Naive thymus-derived CD8-positive, alpha-beta T cell (primary cell): ENCODE measurements around the gene MEIOB. TPM values are rescaled to one million over a fixed set of nuclear protein-coding genes. Genes with fewer than 3 reads are reported as not detected.
"Not testable (repeated sequence)": the region's sequence is repeated elsewhere in the genome, so short reads cannot be mapped to it uniquely, and the experiment has no call there.

Source experiments
- ATAC-seq, 2 donors: fragments of 150-1000 bp; cut with Tn5 transposase in 1 of 2; sonication (Bioruptor Pico), chemical (Tn5 transposase) in 1 of 2; 1 replicate in 1 of 2; 2 replicates in 1 of 2; pipeline ENCODE4 v1.10.0; 2021; ENCODE audit warnings: mild to moderate bottlenecking in 2 of 2, moderate library complexity in 2 of 2
- POLR2A ChIA-PET: fragments of 350-600 bp; sonication (Branson Sonifier 250); formaldehyde crosslinking; loops from one replicate; lab custom pipeline; 2021; ENCODE audit warnings: antibody characterized with exemption; lab: Charles Lee
- DNase-seq, 10 donors: peaks; one replicate each; pipeline versions ENCODE4 v3.0.0 to v3.0.0-alpha.2; 2020 to 2022
- H3K27ac Mint-ChIP-seq, 10 donors: one replicate each; pipeline ENCODE4 v1.8.0; 2020 to 2022; ENCODE audit warnings: mild to moderate bottlenecking in 10 of 10, mixed read lengths in 10 of 10, moderate library complexity in 4 of 10, inconsistent platforms in 1 of 10
- H3K27me3 Mint-ChIP-seq, 5 donors: one replicate each; pipeline ENCODE4 v1.8.0; 2021 to 2022; ENCODE audit warnings: mixed read lengths in 5 of 5
- H3K36me3 Mint-ChIP-seq, 3 donors: one replicate each; pipeline ENCODE4 v1.8.0; 2020 to 2022; ENCODE audit warnings: mixed read lengths in 3 of 3, mild to moderate bottlenecking in 2 of 3, inconsistent platforms in 1 of 3
- H3K4me1 Mint-ChIP-seq, 4 donors: one replicate each; pipeline ENCODE4 v1.8.0; 2021 to 2022; ENCODE audit warnings: mixed read lengths in 4 of 4
- H3K4me3 Mint-ChIP-seq, 10 donors: one replicate each; pipeline ENCODE4 v1.8.0; 2020 to 2022; ENCODE audit warnings: mild to moderate bottlenecking in 10 of 10, mixed read lengths in 10 of 10, moderate library complexity in 6 of 10, inconsistent platforms in 1 of 10
- H3K9me3 Mint-ChIP-seq, 9 donors: one replicate each; pipeline ENCODE4 v1.8.0; 2020 to 2022; ENCODE audit warnings: mixed read lengths in 9 of 9, mild to moderate bottlenecking in 3 of 9, inconsistent platforms in 1 of 9, moderate library complexity in 1 of 9
- polyA plus RNA-seq, 3 donors: library from polyadenylated mRNA; unstranded; fragments of 300-500 nt; fragmentation: Illumina TruSeq; gene quantifications; one replicate each; pipeline ENCODE4 v1.2.3, GENCODE V29; 2021
- total RNA-seq, 8 experiments: library from RNA in 2 of 8; stranded (reverse) in 2 of 8; gene quantifications; one replicate each; pipeline ENCODE4 v1.2.3 and lab custom pipeline; 2021 to 2026

The MEIOB gene
- total and polyA plus RNA-seq, 5 experiments from 2014 or later: not detected

- H3K27ac Mint-ChIP-seq: no peak overlapping the region
- H3K36me3 Mint-ChIP-seq: no peaks in the 10 kb centered on the region
- H3K9me3 Mint-ChIP-seq: no peaks in the 10 kb centered on the region
- ATAC-seq (no peak), DNase-seq (no peak)
- POLR2A ChIA-PET: no interaction called here
- H3K27me3 Mint-ChIP-seq: peaks cover 0 to 11% (median 4%) of the 10 kb centered on the region in 5 donors
- no peak overlapping the region for H3K4me3 Mint-ChIP-seq
- H3K4me1 Mint-ChIP-seq: no peaks in the 10 kb centered on the region
Measured at GRCh38 chr16:1884889-1885288, 12.9 kb upstream of the MEIOB start.

- POLR2A ChIA-PET: no interaction called here
- Mint-ChIP-seq H3K27me3 (peaks cover 0 to 14% (median 5%) of the 10 kb centered on the region in 5 donors), H3K4me3 (no peak overlapping the region), H3K36me3 (no peaks in the 10 kb centered on the region), H3K27ac (no peak overlapping the region), H3K9me3 (no peaks in the 10 kb centered on the region), H3K4me1 (no peaks in the 10 kb centered on the region)
- no peak for DNase-seq
- no peak for ATAC-seq
Measured at GRCh38 chr16:1884155-1884760, 12.3 kb upstream of the MEIOB start.

GRCh38 chr16:1881172-1881571, 9.2 kb upstream of the MEIOB start:
- H3K27ac Mint-ChIP-seq, H3K4me3 Mint-ChIP-seq, H3K4me1 Mint-ChIP-seq, DNase-seq, POLR2A ChIA-PET, H3K9me3 Mint-ChIP-seq, ATAC-seq, H3K36me3 Mint-ChIP-seq: not testable (repeated sequence)
- peaks cover 6 to 21% (median 17%) of the 10 kb centered on the region in 5 donors for H3K27me3 Mint-ChIP-seq

- no peak for ATAC-seq
- Mint-ChIP-seq H3K4me3 (no peak overlapping the region), H3K27ac (no peak overlapping the region), H3K4me1 (no peaks in the 10 kb centered on the region), H3K36me3 (no peaks in the 10 kb centered on the region), H3K9me3 (no peaks in the 10 kb centered on the region), H3K27me3 (peaks cover 9 to 25% (median 17%) of the 10 kb centered on the region in 5 donors)
- DNase-seq: no peak
- POLR2A ChIA-PET: no interaction called here
Measured at GRCh38 chr16:1879477-1879876, 7.5 kb upstream of the MEIOB start.

GRCh38 chr16:1878256-1878655, 6.3 kb upstream of the MEIOB start:
- Mint-ChIP-seq H3K27ac (no peak overlapping the region), H3K4me1 (no peaks in the 10 kb centered on the region)

GRCh38 chr16:1877804-1878203, 5.8 kb upstream of the MEIOB start:
- H3K9me3 Mint-ChIP-seq: no peaks in the 10 kb centered on the region
- no peaks in the 10 kb centered on the region for H3K36me3 Mint-ChIP-seq
- no peak overlapping the region for H3K27ac Mint-ChIP-seq
- ATAC-seq: no peak
- no peak overlapping the region for H3K4me3 Mint-ChIP-seq
- H3K4me1 Mint-ChIP-seq: no peaks in the 10 kb centered on the region
- peaks cover 9 to 33% (median 19%) of the 10 kb centered on the region in 5 donors for H3K27me3 Mint-ChIP-seq
- no peak for DNase-seq
- POLR2A ChIA-PET: no interaction called here

More at GRCh38 chr16:1878256-1878655, 6.3 kb upstream of the MEIOB start:
- DNase-seq (no peak), ATAC-seq (no peak)
- Mint-ChIP-seq H3K4me3 (no peak overlapping the region), H3K9me3 (no peaks in the 10 kb centered on the region), H3K36me3 (no peaks in the 10 kb centered on the region), H3K27me3 (peaks cover 9 to 30% (median 19%) of the 10 kb centered on the region in 5 donors)
- POLR2A ChIA-PET: no interaction called here

- Mint-ChIP-seq H3K9me3 (no peaks in the 10 kb centered on the region), H3K4me1 (peaks cover 3 to 5% (median 4%) of the 10 kb centered on the region in 4 donors), H3K27me3 (peaks cover 13 to 39% (median 22%) of the 10 kb centered on the region in 5 donors), H3K4me3 (no peak overlapping the region), H3K36me3 (peaks cover 0 to 2% (median 0%) of the 10 kb centered on the region in 3 donors), H3K27ac (peak overlapping the region in 1 of 10 donors; percentile 25)
- DNase-seq: no peak
- no peak for ATAC-seq
- POLR2A ChIA-PET: no interaction called here
Measured at GRCh38 chr16:1877089-1877488, 5.1 kb upstream of the MEIOB start.

- H3K9me3 Mint-ChIP-seq: no peaks in the 10 kb centered on the region
- no peak overlapping the region for H3K27ac Mint-ChIP-seq
- peaks cover 0 to 2% (median 0%) of the 10 kb centered on the region in 3 donors for H3K36me3 Mint-ChIP-seq
- DNase-seq (no peak), ATAC-seq (no peak)
- no peak overlapping the region for H3K4me3 Mint-ChIP-seq
- H3K27me3 Mint-ChIP-seq: peaks cover 14 to 40% (median 20%) of the 10 kb centered on the region in 5 donors
- POLR2A ChIA-PET: no interaction called here
- peaks cover 3 to 7% (median 4%) of the 10 kb centered on the region in 4 donors for H3K4me1 Mint-ChIP-seq
Measured at GRCh38 chr16:1876468-1876867, 4.5 kb upstream of the MEIOB start.

- DNase-seq, POLR2A ChIA-PET, H3K4me1 Mint-ChIP-seq, ATAC-seq, H3K4me3 Mint-ChIP-seq, H3K36me3 Mint-ChIP-seq, H3K27ac Mint-ChIP-seq, H3K9me3 Mint-ChIP-seq: not testable (repeated sequence)
- H3K27me3 Mint-ChIP-seq: peaks cover 14 to 40% (median 20%) of the 10 kb centered on the region in 5 donors
Measured at GRCh38 chr16:1876066-1876465, 4.1 kb upstream of the MEIOB start.

GRCh38 chr16:1874854-1875253, 2.9 kb upstream of the MEIOB start:
- no peaks in the 10 kb centered on the region for H3K9me3 Mint-ChIP-seq
- H3K36me3 Mint-ChIP-seq: peaks cover 0 to 2% (median 0%) of the 10 kb centered on the region in 3 donors
- no peak overlapping the region for H3K27ac Mint-ChIP-seq
- H3K4me3 Mint-ChIP-seq: no peak overlapping the region
- POLR2A ChIA-PET: no interaction called here
- H3K27me3 Mint-ChIP-seq: peaks cover 14 to 39% (median 20%) of the 10 kb centered on the region in 5 donors
- DNase-seq (no peak), ATAC-seq (no peak)
- peaks cover 3 to 7% (median 4%) of the 10 kb centered on the region in 4 donors for H3K4me1 Mint-ChIP-seq

GRCh38 chr16:1870365-1871082, 1.4 kb downstream of the MEIOB start:
- peaks cover 3 to 7% (median 4%) of the 10 kb centered on the region in 4 donors for H3K4me1 Mint-ChIP-seq
- DNase-seq (no peak), ATAC-seq (no peak)
- H3K4me3 Mint-ChIP-seq: no peak overlapping the region
- no peak overlapping the region for H3K27ac Mint-ChIP-seq
- POLR2A ChIA-PET: no interaction called here
- peaks cover 0 to 2% (median 0%) of the 10 kb centered on the region in 3 donors for H3K36me3 Mint-ChIP-seq
- peaks cover 7 to 22% (median 12%) of the 10 kb centered on the region in 5 donors for H3K27me3 Mint-ChIP-seq
- H3K9me3 Mint-ChIP-seq: no peaks in the 10 kb centered on the region

GRCh38 chr16:1865902-1866690, 5.9 kb downstream of the MEIOB start:
- no peaks in the 10 kb centered on the region for H3K9me3 Mint-ChIP-seq
- no peaks in the 10 kb centered on the region for H3K36me3 Mint-ChIP-seq
- H3K4me3 Mint-ChIP-seq: no peak overlapping the region
- H3K4me1 Mint-ChIP-seq: no peaks in the 10 kb centered on the region
- POLR2A ChIA-PET: interaction anchor here (0.5 kb wide), 1 partner anchor 70 kb away, joined by 8 read pairs; no protein-coding TSS in a partner anchor
- H3K27ac Mint-ChIP-seq: no peak overlapping the region
- DNase-seq (no peak), ATAC-seq (no peak)
- H3K27me3 Mint-ChIP-seq: peaks cover 0 to 10% (median 0%) of the 10 kb centered on the region in 5 donors
